SK-N-DZ (cell line): ENCODE results near the gene DDX47. TPM values are rescaled to one million over a fixed set of nuclear protein-coding genes. Genes with fewer than 3 reads are reported as not detected.

Experiments
- DNase-seq: peaks from one replicate; pipeline ENCODE4 v3.0.0-alpha.2; 2015; ENCODE audit warnings: low spot score
- polyA plus RNA-seq, 2 experiments: library from polyadenylated mRNA; depleted of rRNA; stranded (reverse); fragments of >200 nt; gene quantifications; 2 replicates each; pipeline ENCODE4 v1.2.3, GENCODE V29; 2014

The DDX47 gene
- 105 and 130 TPM in 2 replicates for polyA plus RNA-seq (2014; cell fraction: cytosol; rRNA removed)
- polyA plus RNA-seq (2014; cell fraction: nucleus; rRNA removed), result 135 and 141 TPM in 2 replicates

DNA sequence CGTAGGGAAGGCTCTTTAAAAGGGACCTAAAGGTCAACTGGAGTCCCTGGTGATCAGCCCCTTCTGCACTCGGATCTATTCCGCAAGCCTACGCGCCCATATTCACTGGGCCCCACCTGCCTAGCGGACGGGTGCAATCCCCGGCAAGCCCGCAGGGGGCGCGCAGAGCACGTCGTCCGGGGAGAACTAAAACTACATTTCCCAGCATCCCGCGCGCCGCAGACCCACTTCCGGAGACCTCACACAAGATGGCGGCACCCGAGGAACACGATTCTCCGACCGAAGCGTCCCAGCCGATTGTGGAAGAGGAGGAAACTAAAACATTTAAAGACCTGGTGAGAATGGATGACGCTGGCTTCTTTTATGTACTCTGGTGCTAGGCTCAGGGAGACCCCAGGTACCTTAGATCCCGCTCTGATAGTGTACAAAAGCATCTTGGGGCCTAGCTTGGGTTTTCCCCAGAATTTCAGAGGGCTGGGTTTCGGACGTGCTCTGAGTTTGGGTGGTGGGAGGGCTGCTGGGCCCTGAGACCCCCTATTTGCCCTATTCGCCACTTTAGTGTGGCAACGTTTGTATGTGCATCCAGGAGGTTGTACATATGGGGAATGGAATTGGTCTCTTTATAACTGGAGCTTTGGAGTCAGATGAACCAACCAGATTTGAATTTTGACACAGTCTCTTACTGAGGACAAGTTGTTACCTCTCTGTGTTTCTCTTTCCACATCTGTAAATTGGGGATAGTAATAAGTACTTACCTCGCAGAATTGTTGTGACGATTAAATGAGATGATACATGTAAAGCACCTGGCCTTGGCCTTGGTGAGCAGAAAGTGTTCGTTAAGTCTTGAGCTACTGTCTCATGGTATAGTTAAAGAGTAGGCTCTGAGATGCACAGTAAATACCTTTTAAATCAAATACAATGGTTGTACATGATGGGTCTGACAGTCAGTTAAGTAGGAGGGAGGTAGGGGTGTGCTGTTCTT is at the start of gene DDX47:
DDX47 (plus strand) TSS at position 227 of the 982 bp plus-strand sequence; CDS start at position 249, 22 bp downstream.
- DNase-seq, result peak; percentile 95

GRCh38 chr12:12764824-12765223 is 48.3 kb upstream of the DDX47 start:
- no peak for DNase-seq

DNA sequence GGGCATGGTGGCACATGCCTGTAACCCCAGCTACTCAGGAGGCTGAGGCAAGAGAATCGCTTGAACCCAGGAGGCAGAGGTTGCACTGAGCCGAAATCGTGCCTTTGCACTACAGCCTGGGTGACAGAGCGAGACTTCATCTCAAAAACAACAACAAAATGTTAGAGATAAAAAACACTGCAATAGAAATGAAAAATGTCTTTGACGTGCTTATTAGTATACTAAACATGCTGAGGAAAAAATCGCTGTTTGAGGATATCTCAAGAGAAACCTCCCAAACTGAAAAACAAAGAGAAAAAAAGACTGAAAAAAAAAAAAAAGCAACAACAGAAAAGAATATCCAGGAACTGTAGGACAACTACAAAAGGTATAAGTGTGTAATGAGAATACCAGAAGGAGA is 42.9 kb upstream of the DDX47 start:
- DNase-seq, result no peak

- DNase-seq, result no peak
Measured at GRCh38 chr12:12774791-12775190, 38.4 kb upstream of the DDX47 start.

- no peak for DNase-seq
Measured at GRCh38 chr12:12776261-12776660, 36.9 kb upstream of the DDX47 start.

GRCh38 chr12:12777092-12777491 is 36.1 kb upstream of the DDX47 start:
- DNase-seq, result no peak

GRCh38 chr12:12779007-12779406 is 34.1 kb upstream of the DDX47 start:
- DNase-seq, result no peak

GRCh38 chr12:12779529-12779928 is 33.6 kb upstream of the DDX47 start:
- DNase-seq, result no peak

DNA sequence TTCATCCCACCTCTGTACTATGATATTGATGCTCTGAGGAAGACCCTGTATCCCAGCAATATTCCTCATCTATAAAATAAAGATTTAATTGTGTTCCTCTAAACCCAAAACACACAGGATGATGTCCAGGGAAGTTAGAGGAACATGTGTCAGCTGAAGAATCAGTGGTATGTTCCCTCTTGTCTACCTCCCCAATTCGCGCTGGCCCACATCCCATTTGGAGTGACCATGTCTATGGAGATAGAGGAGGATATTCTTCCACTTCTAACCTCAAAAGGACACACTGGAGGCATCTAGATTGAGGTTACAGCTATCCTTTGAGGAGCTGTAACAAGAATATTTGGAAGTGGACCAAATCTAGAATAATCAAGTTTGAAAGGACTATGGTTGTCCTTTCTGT is 29.0 kb upstream of the DDX47 start:
- no peak for DNase-seq

DNA sequence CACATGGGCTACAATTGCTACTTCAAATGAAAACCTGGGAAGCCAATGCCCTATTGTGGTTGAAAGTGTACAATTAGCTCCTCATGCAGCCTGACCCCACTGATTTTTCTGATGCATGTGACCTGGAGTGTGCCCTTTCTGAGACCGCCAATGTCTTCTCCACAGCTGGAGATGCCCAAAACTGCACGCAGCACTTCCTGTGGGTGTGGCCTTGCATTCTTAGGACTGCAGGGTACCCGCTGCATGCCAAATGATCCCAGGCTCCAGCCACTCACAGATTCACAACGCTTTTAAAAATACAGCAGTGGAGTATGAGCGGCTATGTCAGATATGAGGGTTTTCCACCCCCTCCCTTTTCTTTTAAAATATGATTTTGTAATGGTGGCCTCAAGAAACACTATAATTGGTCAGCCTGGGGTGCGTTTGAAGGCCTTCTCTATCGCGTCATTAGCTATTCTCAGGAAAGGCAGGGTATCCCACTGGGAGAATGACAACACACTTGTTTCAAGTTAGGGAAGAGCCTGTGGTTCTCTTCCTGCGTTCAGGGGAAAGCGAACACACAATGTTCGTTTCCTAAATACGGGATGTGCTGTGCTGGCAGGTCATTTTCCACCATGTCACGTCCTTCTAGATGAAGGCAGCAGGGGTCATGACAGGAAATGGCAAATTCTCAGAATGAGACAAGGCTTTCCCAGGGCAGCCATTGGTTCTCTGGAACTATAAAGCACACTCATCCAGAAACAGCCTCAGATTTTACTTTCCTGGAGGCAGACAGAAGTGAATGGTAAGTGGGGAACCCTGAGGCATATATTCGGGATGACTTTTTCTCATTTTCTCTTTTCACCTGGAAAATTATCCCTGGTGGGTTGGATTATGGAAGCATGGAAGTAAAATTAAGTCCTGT is 28.0 kb upstream of the DDX47 start, which contains the start of gene APOLD1:
APOLD1 (plus strand) TSS at position 749 of the 904 bp plus-strand sequence; CDS start at position 782, 33 bp downstream.
- no peak for DNase-seq

GRCh38 chr12:12786351-12786705 is 26.8 kb upstream of the DDX47 start:
- no peak for DNase-seq

- peak; percentile 82 for DNase-seq
Measured at GRCh38 chr12:12786706-12787601, 26.2 kb upstream of the DDX47 start.

GRCh38 chr12:12788131-12788530 is 25.0 kb upstream of the DDX47 start:
- DNase-seq, result no peak

GRCh38 chr12:12788675-12789368 is 24.3 kb upstream of the DDX47 start:
- peak; percentile 86 for DNase-seq

- DNase-seq, result no peak
Measured at GRCh38 chr12:12790956-12791355, 22.2 kb upstream of the DDX47 start.

- peak; percentile 73 for DNase-seq
Measured at GRCh38 chr12:12791756-12792369, 21.3 kb upstream of the DDX47 start.

DNA sequence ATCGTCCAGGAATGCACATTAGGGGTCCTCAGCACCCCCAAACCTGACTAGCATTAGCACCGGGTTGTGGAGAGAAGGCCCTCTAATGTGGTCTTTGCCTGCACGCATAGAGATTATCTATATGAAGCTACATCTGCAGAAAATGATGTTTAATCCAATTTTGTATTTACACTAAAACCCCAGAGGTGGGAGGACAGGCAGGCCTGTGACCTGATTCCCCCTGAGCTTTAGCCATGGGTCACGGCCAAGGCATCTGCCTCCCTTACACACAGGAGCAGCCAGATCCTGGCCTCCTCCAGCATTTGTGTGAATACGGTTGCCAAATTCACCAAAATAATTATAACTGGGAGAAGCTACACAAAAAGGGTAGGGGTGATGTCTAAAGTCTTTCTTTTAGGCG is 20.7 kb upstream of the DDX47 start:
- DNase-seq, result no peak

DNA sequence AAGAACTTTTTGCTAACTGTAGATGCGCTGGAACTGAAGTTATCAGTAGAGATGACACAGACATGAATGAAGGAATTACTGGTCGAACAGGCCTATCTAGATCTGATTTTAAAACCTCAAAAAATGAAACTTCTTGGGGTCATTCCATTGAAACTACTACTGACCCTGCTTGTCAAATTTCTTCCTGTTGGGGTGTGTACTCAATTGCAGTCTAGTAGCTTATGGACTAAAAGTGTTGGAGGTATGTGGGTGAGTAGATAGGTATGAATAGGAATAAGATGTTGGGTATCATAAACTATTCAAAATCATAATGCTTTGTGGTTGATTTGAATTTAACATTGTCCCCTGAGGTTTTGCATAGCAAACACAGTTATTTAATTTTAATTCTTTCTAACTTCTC is 18.5 kb upstream of the DDX47 start:
- no peak for DNase-seq

GRCh38 chr12:12796171-12796570 is 17.0 kb upstream of the DDX47 start:
- DNase-seq, result no peak
